AG09319 (cell line): ENCODE results near the gene MAD1L1.

ENCODE experiments used
- DNase-seq: peaks from one replicate; pipeline ENCODE4 v3.0.0-alpha.2; 2010; ENCODE audit warnings: low read depth; ENCODE audit errors: extremely low read depth
- CTCF ChIP-seq: IDR thresholded peaks from 2 replicates; pipeline ENCODE4 v1.5.1; 2011; ENCODE audit warnings: low read depth, mild to moderate bottlenecking, inconsistent platforms, low read length, moderate library complexity

Gene MAD1L1

GRCh38 chr7:2029936-2030335 is 202.8 kb downstream of the MAD1L1 start:
- DNase-seq = no peak
- TF ChIP-seq CTCF = no peak

GRCh38 chr7:2029211-2029905 is 203.4 kb downstream of the MAD1L1 start:
- TF ChIP-seq CTCF = no peak
- DNase-seq = no peak

GRCh38 chr7:2028733-2029132 is 204.0 kb downstream of the MAD1L1 start:
- no peak for TF ChIP-seq CTCF
- no peak for DNase-seq

- no peak for TF ChIP-seq CTCF
- DNase-seq = no peak
Measured at GRCh38 chr7:2025188-2025587, 207.6 kb downstream of the MAD1L1 start.

- TF ChIP-seq CTCF = no peak
- DNase-seq = no peak
Measured at GRCh38 chr7:2024567-2024918, 208.2 kb downstream of the MAD1L1 start.

- no peak for TF ChIP-seq CTCF
- no peak for DNase-seq
Measured at GRCh38 chr7:2023877-2024566, 208.7 kb downstream of the MAD1L1 start.

- no peak for DNase-seq
- no peak for TF ChIP-seq CTCF
Measured at GRCh38 chr7:2022737-2023250, 210.0 kb downstream of the MAD1L1 start.
